H9 (cell line): Measurements from ENCODE around the gene POC1B. TPM values are rescaled to one million over a fixed set of nuclear protein-coding genes. Genes with fewer than 3 reads are reported as not detected.

Source experiments
- DNase-seq: peaks from one replicate; pipeline ENCODE4 v3.0.0-alpha.2; 2017
- H2AFZ ChIP-seq: one replicate; pipeline ENCODE4 v1.6.1; 2013; ENCODE audit warnings: mild to moderate bottlenecking, low read length, control low read depth, moderate library complexity
- H2AK5ac ChIP-seq: 2 replicates; pipeline ENCODE4 v1.6.1; 2013; ENCODE audit warnings: low read length, control low read depth, mixed read lengths; ENCODE audit not compliant: insufficient read length
- H2BK120ac ChIP-seq: one replicate; pipeline ENCODE4 v1.6.1; 2013; ENCODE audit warnings: low read depth, mild to moderate bottlenecking, low read length, control low read depth, inconsistent platforms; ENCODE audit not compliant: poor library complexity, severe bottlenecking
- H2BK12ac ChIP-seq: 2 replicates; pipeline ENCODE4 v1.6.1; 2013; ENCODE audit warnings: low read length, control low read depth, mixed read lengths, low read depth; ENCODE audit not compliant: insufficient read length
- H2BK15ac ChIP-seq: 2 replicates; pipeline ENCODE4 v1.6.1; 2013; ENCODE audit warnings: low read depth, low read length, control low read depth
- H2BK20ac ChIP-seq: one replicate; pipeline ENCODE4 v1.6.1; 2013; ENCODE audit warnings: low read depth, mild to moderate bottlenecking, low read length, control low read depth, inconsistent platforms; ENCODE audit not compliant: poor library complexity, severe bottlenecking
- H2BK5ac ChIP-seq: 2 replicates; pipeline ENCODE4 v1.6.1; 2013; ENCODE audit warnings: low read length, control low read depth, mixed read lengths; ENCODE audit not compliant: insufficient read length
- H3K14ac ChIP-seq: 2 replicates; pipeline ENCODE4 v1.6.1; 2013; ENCODE audit warnings: low read length, control low read depth; ENCODE audit not compliant: insufficient read depth
- H3K18ac ChIP-seq: 2 replicates; pipeline ENCODE4 v1.6.1; 2013; ENCODE audit warnings: low read depth, mild to moderate bottlenecking, mixed read lengths, low read length, control low read depth; ENCODE audit not compliant: insufficient read length
- H3K23ac ChIP-seq: 2 replicates; pipeline ENCODE4 v1.6.1; 2013; ENCODE audit warnings: low read length, control low read depth, mixed read lengths, low read depth; ENCODE audit not compliant: insufficient read length
- H3K23me2 ChIP-seq: 2 replicates; pipeline ENCODE4 v1.6.1; 2013; ENCODE audit warnings: low read depth, mild to moderate bottlenecking, mixed read lengths, low read length, control low read depth; ENCODE audit not compliant: insufficient read length, poor library complexity, severe bottlenecking
- H3K27ac ChIP-seq: 2 replicates; pipeline ENCODE4 v1.5.1; 2013; ENCODE audit warnings: low read length, control low read depth, mixed read lengths, low read depth; ENCODE audit not compliant: insufficient read length
- H3K27me3 ChIP-seq: 2 replicates; pipeline ENCODE4 v1.6.1; 2013; ENCODE audit warnings: low read length, control low read depth, inconsistent platforms; ENCODE audit not compliant: insufficient read depth
- H3K4ac ChIP-seq: 2 replicates; pipeline ENCODE4 v1.6.1; 2013; ENCODE audit warnings: low read depth, mild to moderate bottlenecking, control low read depth, inconsistent platforms, low read length, moderate library complexity
- H3K4me1 ChIP-seq: 2 replicates; pipeline ENCODE4 v1.6.1; 2013; ENCODE audit warnings: low read length, control low read depth, inconsistent platforms; ENCODE audit not compliant: insufficient read depth
- H3K4me2 ChIP-seq: 2 replicates; pipeline ENCODE4 v1.6.1; 2013; ENCODE audit warnings: low read length, control low read depth, mixed read lengths; ENCODE audit not compliant: insufficient read length, insufficient read depth
- H3K56ac ChIP-seq: 2 replicates; pipeline ENCODE4 v1.6.1; 2013; ENCODE audit warnings: low read depth, mild to moderate bottlenecking, mixed read lengths, low read length, control low read depth; ENCODE audit not compliant: insufficient read length
- H3K79me1 ChIP-seq: 2 replicates; pipeline ENCODE4 v1.6.1; 2013; ENCODE audit warnings: low read depth, mild to moderate bottlenecking, moderate library complexity, low read length, control low read depth, inconsistent platforms; ENCODE audit not compliant: insufficient read depth, poor library complexity, severe bottlenecking
- H3K79me2 ChIP-seq: 2 replicates; pipeline ENCODE4 v1.6.1; 2013; ENCODE audit warnings: low read length, control low read depth, inconsistent platforms; ENCODE audit not compliant: insufficient read depth
- H3K9ac ChIP-seq: 2 replicates; pipeline ENCODE4 v1.6.1; 2013; ENCODE audit warnings: low read length, control low read depth, mixed read lengths; ENCODE audit not compliant: insufficient read length; ENCODE audit errors: extremely low read depth
- H3K9me3 ChIP-seq: one replicate; pipeline ENCODE4 v1.6.1; 2013; ENCODE audit warnings: low read depth, low read length, inconsistent platforms; ENCODE audit not compliant: control insufficient read depth
- H3T11ph ChIP-seq: one replicate; pipeline ENCODE4 v1.6.1; 2013; ENCODE audit warnings: mild to moderate bottlenecking, low read length, control low read depth, inconsistent platforms
- H4K20me1 ChIP-seq: one replicate; pipeline ENCODE4 v1.6.1; 2013; ENCODE audit not compliant: control insufficient read depth, insufficient read length, insufficient read depth
- H4K5ac ChIP-seq: 2 replicates; pipeline ENCODE4 v1.6.1; 2013; ENCODE audit warnings: low read depth, mild to moderate bottlenecking, mixed read lengths, low read length, control low read depth; ENCODE audit not compliant: insufficient read length
- H4K8ac ChIP-seq: replicated peaks from 2 replicates; pipeline ENCODE4 v1.6.1; 2013; ENCODE audit warnings: low read length, control low read depth, mixed read lengths, low read depth; ENCODE audit not compliant: insufficient read length
- H4K91ac ChIP-seq: 2 replicates; pipeline ENCODE4 v1.6.1; 2013; ENCODE audit warnings: low read depth, mild to moderate bottlenecking, moderate library complexity, mixed read lengths, low read length, control low read depth; ENCODE audit not compliant: insufficient read length
- H3K27ac Mint-ChIP-seq, 3 experiments: 2 replicates in 2 of 3; 3 replicates in 1 of 3; pipeline ENCODE4 v1.8.0; 2020 to 2021; ENCODE audit warnings: mixed read lengths in 3 of 3, mild to moderate bottlenecking in 1 of 3, moderate library complexity in 1 of 3
- H3K27me3 Mint-ChIP-seq: 2 replicates; pipeline ENCODE4 v1.8.0; 2021; ENCODE audit warnings: low read depth, mild to moderate bottlenecking, moderate library complexity, mixed read lengths
- H3K36me3 Mint-ChIP-seq, 3 experiments: 2 replicates in 2 of 3; 3 replicates in 1 of 3; pipeline ENCODE4 v1.8.0; 2020 to 2021; ENCODE audit warnings: low read depth in 3 of 3, mixed read lengths in 3 of 3; ENCODE audit not compliant: insufficient read depth in 1 of 3
- H3K4me1 Mint-ChIP-seq, 2 experiments: 2 replicates each; pipeline ENCODE4 v1.8.0; 2020; ENCODE audit warnings: mixed read lengths in 2 of 2
- H3K4me3 Mint-ChIP-seq, 2 experiments: 2 replicates in 1 of 2; 3 replicates in 1 of 2; pipeline ENCODE4 v1.8.0; 2020 to 2021; ENCODE audit warnings: mild to moderate bottlenecking in 2 of 2, mixed read lengths in 2 of 2, moderate library complexity in 1 of 2
- H3K9me3 Mint-ChIP-seq, 2 experiments: 2 replicates in 1 of 2; 3 replicates in 1 of 2; pipeline ENCODE4 v1.8.0; 2020; ENCODE audit warnings: mild to moderate bottlenecking in 2 of 2, mixed read lengths in 2 of 2, moderate library complexity in 1 of 2
- WGBS: extraction: QIAGEN DNeasy Blood & Tissue Kit; methylation state at CpG from one replicate; pipeline ENCODE4 v1.1.7; 2013; ENCODE audit warnings: missing lambda C conversion rate, low lambda C conversion rate, mixed read lengths; ENCODE audit not compliant: insufficient read length; ENCODE audit errors: extremely low coverage; 5-methylcytosine and 5-hydroxymethylcytosine counted together
- total RNA-seq: library from RNA; stranded (reverse); gene quantifications from 2 replicates; pipeline ENCODE4 v1.2.1, GENCODE V29; 2021
- TF ChIP-seq, protein P1 (sequence below): fragments of 200-600 bp; sonication (generic); conservative IDR thresholded peaks from 3 replicates; pipeline ENCODE4 v1.8.0; 2021; ENCODE audit warnings: antibody characterized with exemption, mild to moderate bottlenecking

POC1B gene
- total RNA-seq, 1 experiment from 2014 or later, result 12.5 TPM

DNA sequence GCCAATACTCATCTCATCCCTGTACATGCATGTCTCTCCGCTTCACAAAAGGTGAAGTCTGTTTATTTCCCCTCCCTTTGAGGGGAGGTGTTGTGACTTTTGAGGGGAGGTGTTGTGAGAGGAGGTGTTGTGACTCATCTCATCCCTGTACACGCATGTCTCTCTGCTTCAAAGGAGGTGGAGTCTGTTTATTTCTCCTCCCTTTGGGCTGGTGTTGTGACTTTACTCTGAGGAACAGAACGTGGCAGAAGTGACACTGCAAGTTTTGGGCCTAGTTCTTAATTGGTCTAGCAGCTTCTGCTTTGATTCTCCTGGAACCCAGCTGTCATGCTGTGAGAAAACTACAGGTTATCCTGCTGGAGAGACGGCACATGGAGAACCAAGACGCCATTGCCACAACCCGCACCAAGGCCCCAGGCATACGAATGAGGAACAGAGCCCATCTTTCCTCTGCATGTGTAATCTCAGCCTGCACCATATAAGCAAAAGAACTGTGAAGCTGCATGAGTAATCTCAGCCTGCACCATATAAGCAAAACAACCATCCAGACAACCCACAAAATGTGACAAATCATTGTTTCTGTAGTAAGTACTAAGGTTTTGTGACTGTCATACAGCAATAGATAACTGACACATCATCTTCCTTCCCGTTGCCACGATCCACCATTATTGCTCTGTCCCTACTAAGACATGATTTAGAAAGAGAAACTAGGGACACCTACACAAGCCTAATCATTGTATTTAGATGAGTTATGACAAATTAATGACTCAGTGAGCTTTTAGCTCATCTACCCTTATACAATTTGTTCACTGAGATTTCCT is 31.2 kb downstream of the POC1B start:
- Histone ChIP-seq H3K4me2 (no peak overlapping the region), H3K18ac (no peak overlapping the region), H3T11ph (no peak overlapping the region), H3K79me2 (no peaks in the 10 kb centered on the region), H4K5ac (no peak overlapping the region), H4K8ac (no peak overlapping the region), H3K27me3 (no peaks in the 10 kb centered on the region), H2BK5ac (no peak overlapping the region), H2AFZ (no peak overlapping the region), H3K4me1 (no peaks in the 10 kb centered on the region), H3K9ac (no peak overlapping the region), H3K4ac (no peak overlapping the region), H2AK5ac (no peak overlapping the region), H2BK120ac (no peak overlapping the region), H4K91ac (no peak overlapping the region), H4K20me1 (no peaks in the 10 kb centered on the region), H3K27ac (no peak overlapping the region), H3K14ac (no peak overlapping the region), H3K23me2 (no peaks in the 10 kb centered on the region), H3K79me1 (no peaks in the 10 kb centered on the region), H3K23ac (no peak overlapping the region), H2BK12ac (no peak overlapping the region), H3K9me3 (no peaks in the 10 kb centered on the region), H2BK20ac (no peak overlapping the region), H3K56ac (no peak overlapping the region), H2BK15ac (no peak overlapping the region)
- 0 out of 5 replicates have a peak, but pooled peaks cover 0 to 3% of the 10 kb centered on the region in 2 experiments for H3K9me3 Mint-ChIP-seq
- no peak overlapping the region for H3K4me3 Mint-ChIP-seq
- peaks cover 6 to 8% of the 10 kb centered on the region in 2 experiments; a peak in 3 of 4 replicates for H3K4me1 Mint-ChIP-seq
- DNase-seq, result no peak
- TF ChIP-seq, protein P1, sequence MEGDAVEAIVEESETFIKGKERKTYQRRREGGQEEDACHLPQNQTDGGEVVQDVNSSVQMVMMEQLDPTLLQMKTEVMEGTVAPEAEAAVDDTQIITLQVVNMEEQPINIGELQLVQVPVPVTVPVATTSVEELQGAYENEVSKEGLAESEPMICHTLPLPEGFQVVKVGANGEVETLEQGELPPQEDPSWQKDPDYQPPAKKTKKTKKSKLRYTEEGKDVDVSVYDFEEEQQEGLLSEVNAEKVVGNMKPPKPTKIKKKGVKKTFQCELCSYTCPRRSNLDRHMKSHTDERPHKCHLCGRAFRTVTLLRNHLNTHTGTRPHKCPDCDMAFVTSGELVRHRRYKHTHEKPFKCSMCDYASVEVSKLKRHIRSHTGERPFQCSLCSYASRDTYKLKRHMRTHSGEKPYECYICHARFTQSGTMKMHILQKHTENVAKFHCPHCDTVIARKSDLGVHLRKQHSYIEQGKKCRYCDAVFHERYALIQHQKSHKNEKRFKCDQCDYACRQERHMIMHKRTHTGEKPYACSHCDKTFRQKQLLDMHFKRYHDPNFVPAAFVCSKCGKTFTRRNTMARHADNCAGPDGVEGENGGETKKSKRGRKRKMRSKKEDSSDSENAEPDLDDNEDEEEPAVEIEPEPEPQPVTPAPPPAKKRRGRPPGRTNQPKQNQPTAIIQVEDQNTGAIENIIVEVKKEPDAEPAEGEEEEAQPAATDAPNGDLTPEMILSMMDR, result no peak
- WGBS, result no CpG with 5 or more reads among the region's 9 CpGs
- H3K36me3 Mint-ChIP-seq, result peaks cover 3 to 6% (median 4%) of the 10 kb centered on the region in 3 experiments; a peak in 5 of 7 replicates
- H3K27ac Mint-ChIP-seq, result 0 out of 7 replicates have a peak overlapping the region, but pooled peaks of 1 of the 3 experiments have one; percentile 8
- no peaks in the 10 kb centered on the region for H3K27me3 Mint-ChIP-seq
